Measurements from ENCODE around the gene INO80D.

DNA sequence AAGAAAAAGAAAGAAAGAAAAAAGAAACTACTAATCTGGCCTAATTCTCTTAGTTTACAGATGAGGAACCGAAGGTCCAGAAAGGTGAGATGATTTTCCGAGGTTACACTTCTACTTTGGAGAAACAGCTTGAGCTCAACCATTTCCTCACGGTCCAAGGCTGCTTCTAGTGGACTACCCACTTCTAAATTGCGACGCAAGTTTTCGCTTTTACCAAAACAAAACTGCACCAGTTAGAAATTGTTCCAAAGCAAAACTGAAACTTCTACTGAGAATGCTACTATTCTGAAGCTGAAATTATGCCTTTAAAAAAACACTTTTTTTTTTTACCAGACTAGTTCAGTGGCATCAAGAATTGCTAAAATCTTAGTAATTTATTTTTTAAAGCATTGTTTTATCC is 101.6 kb downstream of the INO80D start:
- TF ChIP-seq, protein P1, sequence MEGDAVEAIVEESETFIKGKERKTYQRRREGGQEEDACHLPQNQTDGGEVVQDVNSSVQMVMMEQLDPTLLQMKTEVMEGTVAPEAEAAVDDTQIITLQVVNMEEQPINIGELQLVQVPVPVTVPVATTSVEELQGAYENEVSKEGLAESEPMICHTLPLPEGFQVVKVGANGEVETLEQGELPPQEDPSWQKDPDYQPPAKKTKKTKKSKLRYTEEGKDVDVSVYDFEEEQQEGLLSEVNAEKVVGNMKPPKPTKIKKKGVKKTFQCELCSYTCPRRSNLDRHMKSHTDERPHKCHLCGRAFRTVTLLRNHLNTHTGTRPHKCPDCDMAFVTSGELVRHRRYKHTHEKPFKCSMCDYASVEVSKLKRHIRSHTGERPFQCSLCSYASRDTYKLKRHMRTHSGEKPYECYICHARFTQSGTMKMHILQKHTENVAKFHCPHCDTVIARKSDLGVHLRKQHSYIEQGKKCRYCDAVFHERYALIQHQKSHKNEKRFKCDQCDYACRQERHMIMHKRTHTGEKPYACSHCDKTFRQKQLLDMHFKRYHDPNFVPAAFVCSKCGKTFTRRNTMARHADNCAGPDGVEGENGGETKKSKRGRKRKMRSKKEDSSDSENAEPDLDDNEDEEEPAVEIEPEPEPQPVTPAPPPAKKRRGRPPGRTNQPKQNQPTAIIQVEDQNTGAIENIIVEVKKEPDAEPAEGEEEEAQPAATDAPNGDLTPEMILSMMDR (IDR thresholded peaks at IDR 0.05), result no peak
- no peak for TF ChIP-seq EZH2 (IDR thresholded peaks at IDR 0.05)
- no peak for TF ChIP-seq EZH2phosphoT487 (IDR thresholded peaks at IDR 0.05)
